GM12892 (cell line): ENCODE results near the gene ENDOV.

ENCODE experiments used
- DNase-seq: peaks from one replicate; pipeline ENCODE4 v3.0.0; 2011; ENCODE audit not compliant: insufficient read length
- FAIRE-seq: peaks from 2 replicates; lab custom pipeline; 2011; peaks lifted over from hg19 to GRCh38; lab: Jason Lieb, UNC
- POLR2A ChIP-seq: IDR thresholded peaks from 2 replicates; pipeline ENCODE4 v1.6.1; 2011; ENCODE audit warnings: low read depth, low read length, control low read depth
- POLR2AphosphoS5 ChIP-seq: IDR thresholded peaks from 2 replicates; pipeline ENCODE4 v1.6.1; 2011; ENCODE audit warnings: low read depth, low read length, control low read depth
- TAF1 ChIP-seq: IDR thresholded peaks from 2 replicates; pipeline ENCODE4 v1.6.1; 2011; ENCODE audit warnings: low read depth, mild to moderate bottlenecking, control low read depth, low read length, borderline replicate concordance

Gene ENDOV

DNA sequence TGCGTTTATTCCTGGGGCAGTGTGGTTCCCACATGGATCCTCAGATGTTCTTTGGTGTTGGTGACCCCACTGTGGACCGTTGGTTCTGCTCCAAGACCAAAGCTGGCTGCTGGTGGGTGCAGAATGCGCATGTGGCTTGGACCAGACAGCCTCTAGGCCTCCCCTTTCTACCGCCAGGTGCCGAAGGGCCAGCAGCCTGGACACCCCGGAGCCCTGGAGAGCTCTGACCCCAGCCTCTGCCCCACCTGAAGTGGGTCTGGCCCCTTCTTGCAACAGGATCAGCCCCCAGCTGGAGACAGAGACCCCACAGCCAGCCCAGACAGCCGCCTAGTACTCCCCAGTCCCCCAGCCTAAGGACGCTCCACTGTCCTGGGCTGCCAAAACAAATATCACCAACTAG is 43.0 kb downstream of the ENDOV start:
- DNase-seq, result no peak
- TF ChIP-seq POLR2A (no peak), POLR2AphosphoS5 (no peak), TAF1 (no peak)
- no peak for FAIRE-seq

GRCh38 chr17:80459234-80459633 is 44.3 kb downstream of the ENDOV start:
- no peak for DNase-seq
- no peak for FAIRE-seq
- no peak for TF ChIP-seq POLR2AphosphoS5
- TF ChIP-seq TAF1, result no peak
- no peak for TF ChIP-seq POLR2A

- FAIRE-seq, result no peak
- TF ChIP-seq POLR2AphosphoS5 (no peak), TAF1 (no peak), POLR2A (no peak)
- no peak for DNase-seq
Observed at GRCh38 chr17:80460429-80460834, 45.5 kb downstream of the ENDOV start.

DNA sequence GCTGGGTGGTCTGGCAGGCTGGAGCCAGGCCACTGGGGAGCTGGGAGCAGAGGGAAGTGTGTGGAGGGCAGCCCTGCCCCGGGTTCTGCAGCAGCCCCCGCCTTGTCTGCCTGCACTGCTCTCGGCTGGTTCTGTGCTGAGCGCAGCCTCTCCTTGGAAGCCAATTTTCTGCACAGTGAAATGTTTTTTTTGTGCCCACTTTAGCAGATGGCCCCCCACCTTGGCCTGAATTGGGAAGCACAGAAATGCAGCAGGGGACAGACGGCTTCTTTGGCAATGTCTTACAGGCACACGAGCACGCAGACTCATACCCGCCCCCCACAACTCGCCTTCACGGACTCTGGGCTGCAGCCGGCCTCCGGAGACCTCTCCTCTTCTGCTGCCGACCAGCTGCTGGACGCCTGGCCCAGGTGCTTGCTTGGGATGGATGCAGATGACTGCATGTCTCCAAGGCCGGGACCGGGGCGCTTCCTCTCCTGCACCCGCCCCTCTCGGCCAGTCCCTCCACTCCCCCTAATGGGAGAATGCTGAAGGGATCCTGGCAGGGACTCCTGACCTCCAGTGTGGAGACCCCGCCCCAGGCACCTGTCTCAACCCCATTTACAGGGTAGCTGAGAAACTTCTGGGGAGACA is 46.7 kb downstream of the ENDOV start:
- no peak for FAIRE-seq
- DNase-seq, result no peak
- TF ChIP-seq POLR2A, result no peak
- TF ChIP-seq POLR2AphosphoS5, result no peak
- no peak for TF ChIP-seq TAF1

GRCh38 chr17:80463784-80464400 is 48.9 kb downstream of the ENDOV start:
- no peak for DNase-seq

DNA sequence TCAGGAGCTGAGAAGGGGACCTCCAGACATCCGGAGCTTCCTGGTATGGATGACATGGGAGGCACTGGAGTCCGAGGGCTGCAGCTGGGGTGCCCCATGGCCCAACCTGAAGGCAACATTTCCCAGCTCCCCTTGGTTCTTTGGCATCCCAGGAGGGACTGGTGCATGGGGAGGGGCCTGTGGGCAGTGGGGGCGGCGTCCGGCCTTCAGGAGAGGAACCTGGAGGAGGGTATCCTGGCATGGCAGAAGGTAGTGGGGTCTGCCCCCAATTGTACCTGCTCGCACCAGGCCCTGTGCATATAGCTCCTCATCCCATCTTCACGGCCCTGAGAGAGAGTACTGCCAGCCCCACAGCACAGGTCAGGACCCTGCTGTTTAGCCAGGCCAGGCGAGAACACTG is 49.5 kb downstream of the ENDOV start:
- TF ChIP-seq POLR2A, result no peak
- TF ChIP-seq TAF1, result no peak
- FAIRE-seq, result no peak
- no peak for DNase-seq

More at GRCh38 chr17:80463784-80464400, 48.9 kb downstream of the ENDOV start:
- TF ChIP-seq TAF1 (no peak), POLR2AphosphoS5 (no peak), POLR2A (no peak)
- FAIRE-seq, result no peak

DNA sequence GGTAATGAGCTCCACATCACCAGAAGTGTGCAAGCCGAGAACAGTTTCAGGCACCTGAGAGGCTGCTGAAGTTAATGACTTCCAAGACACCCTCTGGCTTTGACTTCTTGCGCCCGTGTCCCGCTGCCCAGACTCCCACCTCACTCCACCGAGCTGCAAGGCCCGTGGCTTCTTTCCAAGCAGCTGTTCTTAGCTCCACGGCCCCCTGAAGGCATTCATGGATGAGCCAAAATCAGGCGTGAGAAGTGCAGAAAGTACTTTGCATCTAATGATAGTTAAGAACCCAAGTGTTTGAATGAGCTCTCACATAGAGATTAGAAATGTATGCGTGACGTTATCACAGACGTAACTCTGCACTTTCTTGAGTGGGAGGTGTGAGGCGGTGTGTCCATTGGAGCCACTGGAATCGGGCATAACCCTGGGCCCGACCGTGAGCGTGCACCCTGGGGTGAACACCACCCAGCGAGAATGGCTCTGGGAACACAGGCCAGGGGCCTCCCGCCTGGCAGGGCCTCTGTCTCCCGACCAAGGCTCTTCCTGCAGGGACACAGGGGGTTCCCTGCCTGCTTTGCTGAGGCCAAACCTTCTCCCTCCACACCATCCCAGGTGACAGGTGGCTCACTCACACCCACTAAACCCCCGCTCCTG is 50.5 kb downstream of the ENDOV start:
- DNase-seq, result no peak
- TF ChIP-seq POLR2AphosphoS5 (no peak), POLR2A (no peak), TAF1 (no peak)
- no peak for FAIRE-seq

GRCh38 chr17:80466188-80466705 is 51.3 kb downstream of the ENDOV start:
- TF ChIP-seq POLR2AphosphoS5 (no peak), POLR2A (no peak), TAF1 (no peak)
- FAIRE-seq (no peak), DNase-seq (no peak)

DNA sequence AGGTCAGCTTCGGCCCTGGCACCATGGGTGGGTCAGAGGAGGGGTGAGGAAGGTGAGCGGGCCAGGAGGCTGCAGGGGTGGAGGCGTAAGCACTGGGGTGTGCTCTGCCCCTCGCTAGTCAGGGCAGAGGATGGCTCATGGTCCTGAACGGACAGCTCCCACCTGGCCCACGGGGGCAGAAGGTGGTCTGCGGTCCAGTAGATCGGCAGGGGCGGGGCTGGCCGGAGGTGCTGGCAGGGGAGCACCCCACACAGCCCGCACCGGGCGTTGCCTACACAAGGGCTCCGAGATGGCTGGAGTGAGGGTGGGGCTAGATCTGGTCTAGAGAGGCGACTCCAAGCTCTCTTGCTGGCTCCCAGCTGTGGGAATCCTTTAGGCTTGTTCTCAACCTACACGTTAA is 53.3 kb downstream of the ENDOV start:
- FAIRE-seq (no peak), DNase-seq (no peak)
- TF ChIP-seq POLR2A (no peak), POLR2AphosphoS5 (no peak), TAF1 (no peak)

DNA sequence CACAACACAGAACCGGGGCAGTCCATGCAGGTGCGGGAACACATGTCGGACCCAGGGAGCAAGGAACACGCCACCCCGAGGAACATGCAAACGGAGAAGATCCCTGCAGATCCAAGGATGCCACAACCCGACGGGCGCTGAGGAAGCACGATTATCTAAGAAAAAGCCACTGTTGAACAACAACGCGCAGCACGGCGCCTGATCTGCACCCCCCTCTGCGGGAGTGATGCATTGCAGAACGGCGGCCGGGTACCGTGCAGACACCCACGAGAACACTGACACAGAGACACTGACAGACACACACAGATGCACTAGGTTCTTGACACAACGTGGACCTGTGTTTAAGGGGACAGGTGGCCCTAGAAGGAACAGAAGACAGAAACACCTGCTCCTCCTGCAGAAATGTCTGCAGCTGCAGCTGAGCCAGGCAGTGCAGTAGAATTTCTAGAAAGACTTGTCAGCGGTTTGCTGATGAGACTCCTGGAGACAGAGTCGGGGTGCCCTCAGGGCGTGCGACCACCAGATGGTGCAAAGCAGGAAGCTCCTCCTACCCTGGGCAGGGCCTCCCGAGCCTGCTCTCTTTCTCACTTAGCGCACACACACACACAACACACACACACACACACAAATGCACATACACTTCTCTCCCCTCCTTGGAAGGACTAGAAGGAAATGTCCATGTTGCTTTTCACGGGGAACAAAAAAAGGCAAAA is 54.0 kb downstream of the ENDOV start:
- FAIRE-seq, result no peak

DNA sequence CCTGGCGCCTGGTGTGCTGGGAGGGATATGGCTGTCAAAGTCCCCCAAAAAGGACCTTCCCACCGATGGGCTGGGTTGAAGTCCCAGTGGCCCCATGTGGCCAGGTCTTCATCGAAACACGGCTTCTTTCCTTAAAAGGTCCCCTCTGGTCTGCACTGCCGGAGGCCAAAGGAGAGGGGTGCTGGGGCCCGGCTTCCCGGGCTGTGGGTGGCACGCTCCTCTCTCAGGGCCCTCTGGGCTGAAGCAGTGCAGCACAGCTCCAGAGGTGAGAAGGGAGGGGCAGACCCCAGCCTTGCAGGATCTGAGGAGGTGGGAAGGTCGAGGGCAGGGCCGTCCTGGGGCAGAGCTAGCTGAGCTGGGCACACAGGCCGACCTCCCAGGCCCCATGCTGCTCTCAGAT is 54.7 kb downstream of the ENDOV start:
- TF ChIP-seq TAF1, result no peak
- TF ChIP-seq POLR2A, result no peak
- TF ChIP-seq POLR2AphosphoS5, result no peak
- no peak for FAIRE-seq
- DNase-seq, result no peak

More for the DNA sequence above, 54.0 kb downstream of the ENDOV start:
- TF ChIP-seq POLR2AphosphoS5, result no peak
- TF ChIP-seq TAF1, result no peak
- no peak for TF ChIP-seq POLR2A
- DNase-seq, result no peak
